ENCODE results near the gene ALG9.
A peak's percentile ranks its signal among the peaks of the same experiment; 100 is the strongest.

The ALG9 gene

GRCh38 chr11:111736621-111737443, 134.5 kb downstream of the ALG9 start:
- H3K9me3 ChIP-seq (ENCODE audit: control insufficient read depth, insufficient read depth, low read depth, low read length), result no peaks in the 10 kb centered on the region
- peaks cover 0 to 32% of the 10 kb centered on the region in 2 experiments; a peak in 1 of 3 replicates for H3K36me3 ChIP-seq (ENCODE audit: control insufficient read depth in 2 of 2, insufficient read depth in 1 of 2, low read length in 2 of 2)
- ChIA-PET POLR2A (no interaction called here), CTCF (no interaction called here)
- no peak for TF ChIP-seq ZNF777 (tag by site-specific recombination; IDR thresholded peaks at IDR 0.05; ENCODE audit: borderline replicate concordance)
- TF ChIP-seq SCRT2 (tag by site-specific recombination; IDR thresholded peaks at IDR 0.05), result 0 out of 2 replicates have a peak, but pooled peaks have one; percentile 25
- no peak overlapping the region for H3K27ac ChIP-seq (ENCODE audit: extremely low read depth, low read depth, low read length)
- no peak overlapping the region for H3K4me3 ChIP-seq (ENCODE audit: low read depth, low read length)
- peaks cover 2% of the 10 kb centered on the region; the same call in 1 of the 2 replicates for H3K4me1 ChIP-seq (ENCODE audit: control insufficient read depth, insufficient read depth, low read length)

Data from HEK293 (cell line).